Parathyroid adenoma (tissue), 2 donors: ENCODE results near the gene SPATS2.

Experiments
- H2AFZ ChIP-seq: fragments of 300-600 bp; sonication (generic); one replicate; pipeline ENCODE4 v1.7.0; 2017; ENCODE audit warnings: antibody characterized with exemption, mild to moderate bottlenecking
- H3K27ac ChIP-seq: fragments of 300-600 bp; sonication (generic); one replicate; pipeline ENCODE4 v1.7.0; 2017
- H3K27me3 ChIP-seq: fragments of 300-600 bp; sonication (generic); one replicate; pipeline ENCODE4 v1.7.0; 2017; ENCODE audit warnings: low read length; ENCODE audit not compliant: control insufficient read depth, insufficient read depth
- H3K36me3 ChIP-seq: fragments of 300-600 bp; sonication (generic); one replicate; pipeline ENCODE4 v1.7.0; 2017; ENCODE audit warnings: low read length; ENCODE audit not compliant: control insufficient read depth, insufficient read depth
- H3K4me1 ChIP-seq: fragments of 300-600 bp; sonication (generic); one replicate; pipeline ENCODE4 v1.7.0; 2017; ENCODE audit warnings: control low read depth
- H3K4me2 ChIP-seq: fragments of 300-600 bp; sonication (generic); one replicate; pipeline ENCODE4 v1.7.0; 2017; ENCODE audit warnings: low read length
- H3K4me3 ChIP-seq: fragments of 300-600 bp; sonication (generic); one replicate; pipeline ENCODE4 v1.7.0; 2017; ENCODE audit warnings: low read depth, low read length
- H3K79me2 ChIP-seq: fragments of 300-600 bp; sonication (generic); one replicate; pipeline ENCODE4 v1.7.0; 2017; ENCODE audit warnings: control low read depth
- H3K9ac ChIP-seq: fragments of 300-600 bp; sonication (generic); one replicate; pipeline ENCODE4 v1.7.0; 2017; ENCODE audit warnings: mild to moderate bottlenecking
- H3K9me3 ChIP-seq: fragments of 300-600 bp; sonication (generic); one replicate; pipeline ENCODE4 v1.7.0; 2017; ENCODE audit warnings: low read length; ENCODE audit not compliant: control insufficient read depth
- CTCF ChIP-seq: fragments of 300-600 bp; sonication (generic); IDR thresholded peaks from one replicate; pipeline ENCODE4 v1.7.0; 2017; ENCODE audit warnings: antibody characterized with exemption, mild to moderate bottlenecking
- donor health status: primary hyperparathyroidism.

SPATS2 gene

GRCh38 chr12:49439042-49439441, 71.8 kb downstream of the SPATS2 start:
- no peaks in the 10 kb centered on the region for H3K36me3 ChIP-seq
- H3K9ac ChIP-seq = no peak overlapping the region
- no peak overlapping the region for H3K27ac ChIP-seq
- H3K27me3 ChIP-seq = no peaks in the 10 kb centered on the region
- H3K79me2 ChIP-seq = peaks cover 2% of the 10 kb centered on the region
- H3K4me2 ChIP-seq = no peak overlapping the region
- no peak overlapping the region for H3K4me3 ChIP-seq
- no peak for TF ChIP-seq CTCF
- no peaks in the 10 kb centered on the region for H3K4me1 ChIP-seq
- no peaks in the 10 kb centered on the region for H3K9me3 ChIP-seq
- no peak overlapping the region for H2AFZ ChIP-seq

GRCh38 chr12:49440035-49440434, 72.8 kb downstream of the SPATS2 start:
- Histone ChIP-seq H3K79me2 (no peaks in the 10 kb centered on the region), H2AFZ (no peak overlapping the region), H3K9me3 (no peaks in the 10 kb centered on the region), H3K4me3 (no peak overlapping the region), H3K4me2 (no peak overlapping the region), H3K27me3 (no peaks in the 10 kb centered on the region), H3K4me1 (no peaks in the 10 kb centered on the region), H3K36me3 (no peaks in the 10 kb centered on the region), H3K27ac (no peak overlapping the region), H3K9ac (no peak overlapping the region)
- no peak for TF ChIP-seq CTCF

GRCh38 chr12:49442915-49443314, 75.7 kb downstream of the SPATS2 start:
- Histone ChIP-seq H3K36me3 (no peaks in the 10 kb centered on the region), H2AFZ (no peak overlapping the region), H3K4me3 (no peak overlapping the region), H3K9me3 (no peaks in the 10 kb centered on the region), H3K27ac (no peak overlapping the region), H3K4me1 (no peaks in the 10 kb centered on the region), H3K79me2 (peaks cover 5% of the 10 kb centered on the region), H3K27me3 (no peaks in the 10 kb centered on the region), H3K4me2 (no peak overlapping the region), H3K9ac (no peak overlapping the region)
- no peak for TF ChIP-seq CTCF

GRCh38 chr12:49446571-49446970, 79.3 kb downstream of the SPATS2 start:
- H3K9me3 ChIP-seq = no peaks in the 10 kb centered on the region
- no peak overlapping the region for H3K9ac ChIP-seq
- H3K27ac ChIP-seq = no peak overlapping the region
- no peaks in the 10 kb centered on the region for H3K4me1 ChIP-seq
- no peak overlapping the region for H3K4me2 ChIP-seq
- H3K79me2 ChIP-seq = peaks cover 8% of the 10 kb centered on the region
- no peak for TF ChIP-seq CTCF
- no peak overlapping the region for H3K4me3 ChIP-seq
- H3K36me3 ChIP-seq = no peaks in the 10 kb centered on the region
- no peaks in the 10 kb centered on the region for H3K27me3 ChIP-seq
- no peak overlapping the region for H2AFZ ChIP-seq

- no peak overlapping the region for H3K27ac ChIP-seq
- no peaks in the 10 kb centered on the region for H3K4me1 ChIP-seq
- TF ChIP-seq CTCF = no peak
- no peaks in the 10 kb centered on the region for H3K36me3 ChIP-seq
- no peak overlapping the region for H3K9ac ChIP-seq
- no peaks in the 10 kb centered on the region for H3K9me3 ChIP-seq
- peaks cover 8% of the 10 kb centered on the region for H3K79me2 ChIP-seq
- no peak overlapping the region for H2AFZ ChIP-seq
- no peaks in the 10 kb centered on the region for H3K27me3 ChIP-seq
- no peak overlapping the region for H3K4me3 ChIP-seq
- H3K4me2 ChIP-seq = no peak overlapping the region
These were observed 81.6 kb downstream of the SPATS2 start for GRCh38 chr12:49448858-49449257.
